Measurements from ENCODE around the gene FOXL3.

The FOXL3 gene

GRCh38 chr7:340200-340937 is 50.4 kb downstream of the FOXL3 start:
- no peak for DNase-seq
